IMR-90 (cell line): ENCODE results near the gene CIROP.

Source experiments
- CEBPB ChIP-seq: IDR thresholded peaks from 2 replicates; pipeline ENCODE4 v1.6.1; 2012; ENCODE audit warnings: low read depth, low read length, improper control_type of control experiment
- CTCF ChIP-seq: conservative IDR thresholded peaks from 2 replicates; pipeline ENCODE4 v1.5.1; 2012; ENCODE audit warnings: mild to moderate bottlenecking, low read depth, low read length, improper control_type of control experiment
- FOS ChIP-seq: fragments of 150-350 bp; IDR thresholded peaks from 2 replicates; pipeline ENCODE4 v1.6.1; 2016; ENCODE audit warnings: low read depth, low read length
- MAZ ChIP-seq: IDR thresholded peaks from 2 replicates; pipeline ENCODE4 v1.6.1; 2012; ENCODE audit warnings: low read depth, mild to moderate bottlenecking, low read length, improper control_type of control experiment, moderate library complexity, borderline replicate concordance
- POLR2A ChIP-seq: IDR thresholded peaks from 2 replicates; pipeline ENCODE4 v1.6.1; 2012; ENCODE audit warnings: mild to moderate bottlenecking, low read depth, low read length
- RAD21 ChIP-seq: IDR thresholded peaks from 2 replicates; pipeline ENCODE4 v1.6.1; 2012; ENCODE audit warnings: low read length, improper control_type of control experiment
- RFX5 ChIP-seq: IDR thresholded peaks from 2 replicates; pipeline ENCODE4 v1.8.0; 2012; ENCODE audit warnings: low read depth, mild to moderate bottlenecking, low read length, moderate library complexity
- SMC3 ChIP-seq: fragments of 150-350 bp; IDR thresholded peaks from 2 replicates; pipeline ENCODE4 v1.6.1; 2016; ENCODE audit warnings: low read depth, mild to moderate bottlenecking, antibody characterized with exemption, low read length, moderate library complexity
- TF ChIP-seq, protein P1 (sequence below): fragments of 150-350 bp; IDR thresholded peaks from 2 replicates; pipeline ENCODE4 v1.6.1; 2016; ENCODE audit warnings: low read depth, mild to moderate bottlenecking, low read length, moderate library complexity, borderline replicate concordance

GRCh38 chr14:23110579-23111365 lies 6.0 kb upstream of the CIROP start:
- no peak for TF ChIP-seq CTCF
- no peak for TF ChIP-seq POLR2A
- no peak for TF ChIP-seq FOS
- TF ChIP-seq RFX5 = no peak
- no peak for TF ChIP-seq MAZ
- no peak for TF ChIP-seq CEBPB
- TF ChIP-seq RAD21 = no peak
- TF ChIP-seq SMC3 = no peak
- TF ChIP-seq, protein P1, sequence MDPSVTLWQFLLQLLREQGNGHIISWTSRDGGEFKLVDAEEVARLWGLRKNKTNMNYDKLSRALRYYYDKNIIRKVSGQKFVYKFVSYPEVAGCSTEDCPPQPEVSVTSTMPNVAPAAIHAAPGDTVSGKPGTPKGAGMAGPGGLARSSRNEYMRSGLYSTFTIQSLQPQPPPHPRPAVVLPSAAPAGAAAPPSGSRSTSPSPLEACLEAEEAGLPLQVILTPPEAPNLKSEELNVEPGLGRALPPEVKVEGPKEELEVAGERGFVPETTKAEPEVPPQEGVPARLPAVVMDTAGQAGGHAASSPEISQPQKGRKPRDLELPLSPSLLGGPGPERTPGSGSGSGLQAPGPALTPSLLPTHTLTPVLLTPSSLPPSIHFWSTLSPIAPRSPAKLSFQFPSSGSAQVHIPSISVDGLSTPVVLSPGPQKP = no peak
